Psoas muscle (tissue), 8 donors: ENCODE data around the gene MMAB. TPM values are rescaled to one million over a fixed set of nuclear protein-coding genes. Genes with fewer than 3 reads are reported as not detected.
A peak's percentile ranks its signal among the peaks of the same experiment; 100 is the strongest.

Experiments
- ATAC-seq, 4 donors: fragments of 200-7000 bp; cut with Tn5 transposase; one replicate each; pipeline ENCODE4 v1.9.1; 2020; ENCODE audit warnings: moderate library complexity in 3 of 4, mild to moderate bottlenecking in 2 of 4
- DNase-seq, 2 donors: peaks; one replicate each; pipeline ENCODE4 v3.0.0-alpha.2; 2020
- H3K27ac ChIP-seq: fragments of 200-600 bp; one replicate; pipeline ENCODE4 v1.8.0; 2022
- H3K27me3 ChIP-seq, 3 donors: fragments of 200-600 bp in 1 of 3; one replicate each; pipeline versions ENCODE4 v1.6.1 to v1.8.0; 2013 to 2022; ENCODE audit warnings: low read length in 2 of 3, mild to moderate bottlenecking in 2 of 3, moderate library complexity in 1 of 3; ENCODE audit not compliant: insufficient read depth in 3 of 3
- H3K36me3 ChIP-seq, 2 donors: fragments of 200-600 bp in 1 of 2; one replicate each; pipeline versions ENCODE4 v1.6.1 to v1.8.0; 2013 to 2022; ENCODE audit warnings: low read depth in 1 of 2, mild to moderate bottlenecking in 1 of 2, moderate library complexity in 1 of 2; ENCODE audit not compliant: insufficient read depth in 1 of 2
- H3K4me1 ChIP-seq: fragments of 200-600 bp; one replicate; pipeline ENCODE4 v1.8.0; 2022
- H3K4me3 ChIP-seq: fragments of 200-600 bp; one replicate; pipeline ENCODE4 v1.8.0; 2022; ENCODE audit warnings: mild to moderate bottlenecking
- H3K9me3 ChIP-seq: fragments of 200-600 bp; one replicate; pipeline ENCODE4 v1.8.0; 2022
- WGBS, 3 donors: extraction: QIAGEN DNeasy Blood & Tissue Kit; methylation state at CpG; one replicate each; pipeline versions ENCODE4 v1.1.6 to v1.1.7; 2013; 5-methylcytosine and 5-hydroxymethylcytosine counted together
- intact Hi-C, 2 donors: fragments of 100-400 bp; cut with DNase I; formaldehyde crosslinking; loops; one replicate each; pipeline versions ENCODE4 v1.11.0 to v1.14.2; 2022
- polyA plus RNA-seq, 3 donors: library from polyadenylated mRNA; stranded (reverse); fragments of 200-250 nt; gene quantifications; one replicate each; pipeline ENCODE4 v1.2.3, GENCODE V29; 2013
- total RNA-seq, 4 donors: library from RNA; stranded (reverse); fragmentation: NEBNext Ultra II Directional in 2 of 4; extraction: Animal tissue kit (Norgen Biotek cat#: 25700) in 2 of 4; gene quantifications; one replicate each; pipeline versions ENCODE4 v1.2.1 to v1.2.4, GENCODE V29; 2021 to 2023
- TF ChIP-seq, protein P1 (sequence below): fragments of 200-600 bp; IDR thresholded peaks from one replicate; pipeline ENCODE4 v1.8.0; 2022; ENCODE audit warnings: antibody characterized with exemption
- donor health status: healthy with polysubstance abuse.
- donor health status: DM: no; HTN: no; CAD: no; lungs with moderate emphysema.
- donor health status: Bipolar disorder and iron deficiency.
- donor health status: healthy.
- donor health status: DM: yes; HTN: yes; CAD: no.
- donor health status: DM: no; HTN: no; CAD: no.
- donor health status: DM: no; HTN: no; CAD: no.
- donor health status: DM: yes; HTN: yes; CAD: no.

The MMAB gene
- total and polyA plus RNA-seq, 7 donors: 17.3 to 43.3 (median 34.1) TPM

DNA sequence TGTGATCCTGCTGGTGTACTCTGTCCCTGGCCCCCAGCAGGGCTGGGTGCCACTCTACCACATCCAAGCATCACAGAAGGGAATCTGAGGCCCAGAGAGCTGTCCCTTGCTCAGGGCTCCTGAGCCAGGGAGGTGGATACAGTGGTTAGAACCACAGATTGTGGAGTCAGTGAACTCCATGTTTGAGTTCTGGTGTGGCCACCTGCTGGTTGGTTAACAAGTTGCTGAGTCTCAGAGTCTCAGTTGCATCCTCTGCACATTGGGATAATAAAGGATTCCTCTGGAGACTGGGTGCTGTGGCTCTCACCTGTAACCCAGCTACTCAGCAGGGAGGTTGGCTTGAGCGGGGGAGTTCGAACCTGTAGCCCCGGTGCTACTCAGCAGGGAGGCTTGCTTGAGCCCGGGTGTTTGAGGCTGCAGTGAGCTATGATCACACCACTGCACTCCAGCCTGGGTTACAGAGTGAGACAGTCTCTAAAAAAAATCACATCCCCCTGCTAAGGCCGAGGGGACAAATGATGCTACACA, 39.7 kb upstream of the MMAB start:
- Histone ChIP-seq H3K27me3 (peaks cover 0 to 18% (median 0%) of the 10 kb centered on the region in 3 donors), H3K4me1 (no peaks in the 10 kb centered on the region), H3K27ac (no peak overlapping the region), H3K36me3 (no peaks in the 10 kb centered on the region), H3K9me3 (no peaks in the 10 kb centered on the region), H3K4me3 (no peak overlapping the region)
- WGBS, 3 donors: 53 to 60% (median 54%) methylated on average over 5 of the region's 5 CpGs
- intact Hi-C loops: loop anchor here in 1 of 2 donors (10.0 kb wide), 1 partner anchor 178 kb away; no protein-coding TSS in a partner anchor
- TF ChIP-seq, protein P1, sequence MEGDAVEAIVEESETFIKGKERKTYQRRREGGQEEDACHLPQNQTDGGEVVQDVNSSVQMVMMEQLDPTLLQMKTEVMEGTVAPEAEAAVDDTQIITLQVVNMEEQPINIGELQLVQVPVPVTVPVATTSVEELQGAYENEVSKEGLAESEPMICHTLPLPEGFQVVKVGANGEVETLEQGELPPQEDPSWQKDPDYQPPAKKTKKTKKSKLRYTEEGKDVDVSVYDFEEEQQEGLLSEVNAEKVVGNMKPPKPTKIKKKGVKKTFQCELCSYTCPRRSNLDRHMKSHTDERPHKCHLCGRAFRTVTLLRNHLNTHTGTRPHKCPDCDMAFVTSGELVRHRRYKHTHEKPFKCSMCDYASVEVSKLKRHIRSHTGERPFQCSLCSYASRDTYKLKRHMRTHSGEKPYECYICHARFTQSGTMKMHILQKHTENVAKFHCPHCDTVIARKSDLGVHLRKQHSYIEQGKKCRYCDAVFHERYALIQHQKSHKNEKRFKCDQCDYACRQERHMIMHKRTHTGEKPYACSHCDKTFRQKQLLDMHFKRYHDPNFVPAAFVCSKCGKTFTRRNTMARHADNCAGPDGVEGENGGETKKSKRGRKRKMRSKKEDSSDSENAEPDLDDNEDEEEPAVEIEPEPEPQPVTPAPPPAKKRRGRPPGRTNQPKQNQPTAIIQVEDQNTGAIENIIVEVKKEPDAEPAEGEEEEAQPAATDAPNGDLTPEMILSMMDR: no peak
- DNase-seq (no peak), ATAC-seq (peak in 1 of 4 donors; percentile 26)

- intact Hi-C loops: loop anchor here in 1 of 2 donors (10.0 kb wide), 1 partner anchor 177 kb away; no protein-coding TSS in a partner anchor
- H3K9me3 ChIP-seq: no peaks in the 10 kb centered on the region
- 85 to 93% (median 91%) methylated on average over 3 of the region's 3 CpGs for WGBS, 3 donors
- DNase-seq: no peak
- no peak overlapping the region for H3K4me3 ChIP-seq
- H3K36me3 ChIP-seq: no peaks in the 10 kb centered on the region
- H3K27ac ChIP-seq: no peak overlapping the region
- H3K4me1 ChIP-seq: peaks cover under 1% of the 10 kb centered on the region
- TF ChIP-seq, protein P1: no peak
- peaks cover 0 to 18% (median 0%) of the 10 kb centered on the region in 3 donors for H3K27me3 ChIP-seq
- no peak for ATAC-seq
Measured at GRCh38 chr12:109612003-109612402, 38.7 kb upstream of the MMAB start.

DNA sequence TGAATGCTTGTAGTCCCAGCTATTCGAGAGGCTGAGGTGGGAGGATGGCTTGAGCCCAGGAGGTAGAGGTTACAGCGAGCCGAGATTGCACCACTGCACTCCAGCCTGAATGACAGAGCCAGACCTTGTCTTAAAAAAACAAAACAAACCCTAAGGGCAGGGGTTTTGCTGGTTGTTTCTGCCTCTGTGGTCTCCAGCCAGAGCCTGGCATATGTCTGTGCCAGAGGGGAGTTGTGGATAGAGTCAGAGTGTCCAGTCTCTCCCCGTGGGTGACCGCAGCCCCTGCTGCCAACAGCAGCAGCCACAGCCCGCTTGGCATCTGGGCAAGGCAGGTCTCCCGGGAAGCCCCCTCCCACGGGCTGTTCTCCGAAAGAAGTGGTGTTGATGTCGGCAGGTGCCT, 37.9 kb upstream of the MMAB start:
- no peak for ATAC-seq
- Histone ChIP-seq H3K27me3 (peaks cover 0 to 18% (median 0%) of the 10 kb centered on the region in 3 donors), H3K36me3 (no peaks in the 10 kb centered on the region), H3K4me1 (peaks cover 7% of the 10 kb centered on the region), H3K9me3 (no peaks in the 10 kb centered on the region), H3K27ac (no peak overlapping the region), H3K4me3 (no peak overlapping the region)
- 44 to 66% (median 45%) methylated on average over 10 of the region's 10 CpGs for WGBS, 3 donors
- TF ChIP-seq, protein P1: no peak
- intact Hi-C loops: loop anchor here in 1 of 2 donors (10.0 kb wide), 1 partner anchor 176 kb away; no protein-coding TSS in a partner anchor
- DNase-seq: no peak

- no peaks in the 10 kb centered on the region for H3K36me3 ChIP-seq
- no peak overlapping the region for H3K27ac ChIP-seq
- intact Hi-C loops: loop anchor here in 1 of 2 donors (10.0 kb wide), 1 partner anchor 176 kb away; no protein-coding TSS in a partner anchor
- no peaks in the 10 kb centered on the region for H3K9me3 ChIP-seq
- DNase-seq (no peak), ATAC-seq (no peak)
- TF ChIP-seq, protein P1: no peak
- 86 to 93% (median 88%) methylated on average over 4 of the region's 4 CpGs for WGBS, 3 donors
- H3K27me3 ChIP-seq: peaks cover 0 to 18% (median 0%) of the 10 kb centered on the region in 3 donors
- H3K4me3 ChIP-seq: no peak overlapping the region
- peaks cover 8% of the 10 kb centered on the region for H3K4me1 ChIP-seq
Measured at GRCh38 chr12:109610523-109610922, 37.2 kb upstream of the MMAB start.
